Fibroblast of skin of right quadriceps (primary cell): Measurements from ENCODE around the gene AK5.
A peak's percentile ranks its signal among the peaks of the same experiment; 100 is the strongest.

Source experiments
- DNase-seq: peaks from one replicate; pipeline ENCODE4 v3.0.0-alpha.2; 2013

Gene AK5

DNA sequence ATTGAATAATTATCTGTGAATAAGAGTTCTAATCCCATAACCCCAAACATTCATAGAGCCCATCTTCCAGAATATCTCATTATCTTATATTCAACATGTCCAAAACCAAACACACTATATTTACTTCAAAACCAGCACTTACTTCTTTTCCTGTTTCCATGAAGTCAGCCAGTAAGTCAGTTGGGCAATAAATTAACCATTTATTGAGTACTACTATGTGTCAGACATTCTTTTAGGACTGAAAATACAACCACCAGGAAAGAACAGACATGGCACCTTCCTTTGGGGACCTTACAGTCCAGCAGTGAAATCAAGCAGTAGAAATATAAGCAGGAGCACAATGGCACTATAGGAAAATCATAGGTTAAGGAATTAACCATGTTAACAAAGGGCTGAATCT, 8.8 kb downstream of the AK5 start:
- no peak for DNase-seq

DNA sequence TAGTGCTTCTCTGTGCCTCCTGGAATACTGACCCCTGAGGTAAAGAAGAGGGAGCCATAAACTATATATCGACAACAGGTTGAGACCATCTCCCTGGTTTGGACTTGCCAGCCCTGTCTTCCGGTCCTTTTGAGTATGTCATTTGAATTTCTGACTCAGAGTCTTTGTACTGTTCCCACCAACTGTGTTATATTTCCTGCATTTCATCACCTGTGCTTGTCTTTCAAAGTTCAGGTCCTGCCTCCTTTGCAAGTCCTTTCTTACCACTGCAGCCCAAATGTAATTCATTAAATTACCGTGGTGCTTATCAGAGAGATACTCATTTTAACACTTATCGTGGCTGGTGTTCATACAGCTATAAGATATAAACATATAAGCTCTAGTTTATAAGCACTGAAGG, 10.7 kb downstream of the AK5 start:
- no peak for DNase-seq

DNA sequence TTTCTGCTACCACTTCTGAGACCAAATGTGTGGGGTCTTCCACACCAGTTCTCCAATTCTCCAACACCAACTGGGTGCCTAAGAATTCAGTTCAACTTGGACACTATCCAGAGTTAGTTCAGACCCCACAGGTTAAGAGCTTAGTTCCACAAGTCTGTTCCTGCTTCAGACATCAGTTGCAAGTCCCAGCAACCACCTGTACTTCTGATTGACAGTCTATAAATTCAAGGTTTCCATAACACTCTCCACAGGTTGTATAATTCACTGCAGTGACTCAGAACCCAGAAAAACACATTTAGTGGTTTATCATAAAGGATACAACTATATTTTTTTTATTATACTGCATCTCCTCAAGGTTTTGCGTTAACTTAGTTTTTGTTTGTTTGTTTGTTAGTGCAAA, 18.7 kb downstream of the AK5 start:
- no peak for DNase-seq

DNA sequence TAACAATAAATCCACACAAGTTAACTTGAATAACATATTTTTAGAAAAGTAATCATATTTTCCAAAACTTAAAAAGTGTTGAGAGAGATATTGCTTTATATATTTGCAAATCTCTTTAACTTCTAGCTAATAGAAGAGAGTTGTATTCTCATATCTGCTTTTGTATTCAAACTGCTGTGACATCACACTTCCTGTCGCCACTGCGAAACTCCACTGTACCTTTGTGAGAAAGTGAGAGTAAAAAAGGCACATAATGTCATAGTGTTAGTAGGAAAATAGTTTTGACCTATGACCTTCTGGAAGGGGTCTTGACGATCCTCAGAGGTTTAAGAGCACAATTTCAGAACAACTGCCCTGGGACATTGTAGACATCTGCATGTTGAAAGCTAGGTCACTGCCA, 21.6 kb downstream of the AK5 start:
- DNase-seq: no peak

DNA sequence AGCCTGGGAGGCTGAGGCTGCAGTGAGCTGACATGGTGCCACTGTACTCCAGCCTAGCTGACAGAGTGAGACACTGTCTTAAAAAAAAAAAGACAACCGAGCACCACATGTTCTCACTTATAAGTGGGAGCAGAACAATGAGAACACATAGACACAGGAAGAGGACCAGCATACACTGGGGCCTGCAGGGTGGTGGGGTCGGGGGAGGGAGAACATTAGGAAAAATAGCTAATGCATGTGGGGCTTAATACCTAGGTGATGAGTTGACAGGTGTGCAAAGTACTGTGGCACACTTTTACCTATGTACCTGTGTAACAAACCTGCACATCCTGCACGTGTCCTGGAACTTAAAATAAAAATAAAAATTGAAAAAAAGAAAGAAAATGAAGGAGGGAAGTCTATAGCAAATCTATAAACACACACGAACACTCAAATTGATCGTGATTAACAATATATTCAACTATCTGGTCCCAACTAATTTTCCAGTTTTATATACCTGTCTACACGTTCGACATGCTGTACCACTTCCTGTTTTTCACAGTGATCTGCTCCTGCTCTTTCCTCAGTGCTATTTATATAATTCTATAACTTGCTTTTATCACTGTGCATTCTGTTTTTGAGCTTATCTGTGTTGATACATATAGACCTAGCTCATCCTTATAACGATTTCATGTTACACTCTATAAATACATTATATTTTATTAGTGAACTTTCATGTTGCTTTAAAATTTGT, 27.2 kb downstream of the AK5 start:
- no peak for DNase-seq

DNA sequence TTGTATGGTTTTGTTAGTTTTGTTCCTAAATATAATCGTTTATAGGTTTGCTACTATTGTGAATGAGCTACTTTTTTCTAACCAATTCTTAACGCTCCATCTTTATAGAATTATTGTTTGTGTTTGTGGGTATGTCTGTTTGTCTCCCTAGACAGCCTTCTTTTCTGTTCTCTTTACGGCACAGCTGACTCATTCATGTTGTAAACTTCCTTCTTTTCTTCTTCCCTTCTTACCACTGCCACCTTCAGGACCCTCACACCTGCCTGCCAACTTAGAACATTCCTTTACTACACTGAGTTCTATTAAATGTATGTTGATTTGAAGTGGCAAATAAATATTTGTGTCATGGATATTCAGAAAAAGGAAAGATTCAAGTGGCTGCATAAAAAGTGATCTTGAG, 29.1 kb downstream of the AK5 start:
- no peak for DNase-seq

DNA sequence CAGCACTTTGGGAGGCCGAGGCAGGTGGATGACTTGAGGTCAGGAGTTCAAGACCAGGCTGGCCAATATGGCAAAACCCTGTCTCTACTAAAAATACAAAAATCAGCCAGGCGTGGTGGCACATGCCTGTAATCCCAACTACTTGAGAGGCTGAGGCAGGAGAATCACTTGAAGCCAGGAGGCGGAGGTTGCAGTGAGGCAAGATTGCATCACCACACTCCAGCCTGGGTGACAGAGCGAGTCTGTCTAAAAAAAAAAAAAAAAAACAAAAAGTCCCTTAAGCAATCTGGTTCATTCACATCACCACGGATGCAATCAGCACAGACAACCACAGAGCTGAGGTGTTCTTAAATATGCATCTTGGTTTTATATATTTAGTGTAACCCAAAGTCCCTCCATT, 30.5 kb downstream of the AK5 start:
- peak; percentile 34 for DNase-seq

DNA sequence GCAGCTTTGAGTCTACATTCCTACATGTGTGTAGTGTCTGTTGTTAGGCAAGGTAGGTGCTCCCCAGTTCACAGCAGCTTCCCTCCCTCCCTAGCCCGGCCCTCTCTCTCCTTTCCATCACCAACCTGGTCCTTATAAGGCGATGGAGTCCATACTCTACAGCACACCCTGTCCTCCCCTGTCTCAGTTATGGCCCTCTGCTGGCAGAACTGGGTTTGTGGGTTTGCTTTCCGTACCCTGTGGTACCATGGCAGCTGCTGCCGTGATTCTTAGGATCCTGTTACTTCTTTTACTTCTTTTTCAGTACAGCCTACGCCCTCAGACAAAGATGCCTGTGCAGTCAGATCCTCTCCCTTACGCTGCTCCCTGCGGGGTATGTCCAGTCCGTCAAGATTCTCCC, 31.7 kb downstream of the AK5 start:
- peak; percentile 9 for DNase-seq

DNA sequence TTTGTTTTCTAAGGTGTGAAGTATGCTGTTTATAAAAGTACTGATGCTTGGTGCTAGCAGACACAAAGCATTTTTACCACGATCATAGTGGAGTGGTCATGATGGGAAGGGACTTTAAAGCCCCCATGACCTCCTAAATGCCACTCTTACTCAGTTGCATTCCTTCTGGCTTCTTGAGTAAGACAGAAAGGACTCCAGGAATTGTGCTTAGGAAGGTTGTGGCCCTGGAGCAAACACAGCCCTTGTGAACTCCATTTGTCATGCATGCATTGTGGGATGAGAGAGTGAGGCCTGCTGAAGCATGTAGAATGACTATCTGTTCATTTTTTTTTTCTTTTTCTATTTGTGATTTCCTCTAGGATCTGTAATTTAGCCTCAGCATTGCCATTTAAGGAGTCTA, 34.2 kb downstream of the AK5 start:
- peak; percentile 49 for DNase-seq

DNA sequence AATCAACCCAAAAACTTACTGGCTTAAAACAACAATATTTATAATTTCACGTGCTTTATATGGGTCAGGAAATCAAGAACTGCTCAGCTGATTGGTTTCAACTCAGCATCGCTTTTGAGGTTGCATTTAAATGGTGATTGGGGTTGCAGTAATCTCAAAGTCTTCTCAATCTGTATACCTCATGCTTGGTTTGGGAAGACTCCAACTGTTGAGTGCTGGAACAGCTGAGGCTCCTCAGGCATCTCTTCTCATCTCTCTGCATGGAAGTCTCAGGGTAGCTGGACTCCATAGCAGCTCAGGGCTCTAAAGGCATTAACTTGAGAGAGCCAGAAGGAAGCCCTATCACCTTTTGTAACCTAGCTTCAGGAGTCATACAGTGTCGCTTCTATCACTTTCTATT, 35.1 kb downstream of the AK5 start:
- no peak for DNase-seq

DNA sequence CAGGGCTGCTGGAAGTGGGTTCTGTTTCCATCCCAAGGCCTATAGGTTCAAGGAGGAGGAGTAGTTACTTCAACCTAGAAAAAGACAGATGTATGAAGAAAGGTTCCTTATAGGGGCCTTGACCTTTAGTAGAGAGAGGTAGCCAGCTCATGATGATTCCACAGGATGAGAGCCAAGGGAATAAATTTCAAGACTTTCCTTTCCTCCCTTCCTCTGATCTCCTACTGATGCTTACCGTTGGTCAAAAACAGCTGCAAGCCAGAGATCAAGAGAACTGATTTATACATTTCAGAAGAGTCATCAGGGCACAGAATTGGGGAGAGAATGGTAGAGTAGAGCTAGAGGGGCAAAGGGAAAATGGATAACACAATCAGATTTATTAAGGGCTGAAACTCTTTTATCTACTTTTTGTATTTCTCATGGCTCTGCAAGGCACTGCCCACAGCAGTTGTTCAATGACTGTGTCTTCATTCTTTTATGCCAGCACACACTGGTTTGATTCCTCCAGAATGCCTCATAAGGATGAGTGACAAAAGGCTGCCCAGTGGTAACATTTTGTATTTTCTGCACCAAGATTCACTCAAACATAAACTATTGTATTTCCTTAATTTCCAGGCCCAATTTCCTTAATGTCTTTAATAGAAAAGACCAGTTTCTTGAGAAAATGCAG, 37.4 kb downstream of the AK5 start:
- peak; percentile 6 for DNase-seq

DNA sequence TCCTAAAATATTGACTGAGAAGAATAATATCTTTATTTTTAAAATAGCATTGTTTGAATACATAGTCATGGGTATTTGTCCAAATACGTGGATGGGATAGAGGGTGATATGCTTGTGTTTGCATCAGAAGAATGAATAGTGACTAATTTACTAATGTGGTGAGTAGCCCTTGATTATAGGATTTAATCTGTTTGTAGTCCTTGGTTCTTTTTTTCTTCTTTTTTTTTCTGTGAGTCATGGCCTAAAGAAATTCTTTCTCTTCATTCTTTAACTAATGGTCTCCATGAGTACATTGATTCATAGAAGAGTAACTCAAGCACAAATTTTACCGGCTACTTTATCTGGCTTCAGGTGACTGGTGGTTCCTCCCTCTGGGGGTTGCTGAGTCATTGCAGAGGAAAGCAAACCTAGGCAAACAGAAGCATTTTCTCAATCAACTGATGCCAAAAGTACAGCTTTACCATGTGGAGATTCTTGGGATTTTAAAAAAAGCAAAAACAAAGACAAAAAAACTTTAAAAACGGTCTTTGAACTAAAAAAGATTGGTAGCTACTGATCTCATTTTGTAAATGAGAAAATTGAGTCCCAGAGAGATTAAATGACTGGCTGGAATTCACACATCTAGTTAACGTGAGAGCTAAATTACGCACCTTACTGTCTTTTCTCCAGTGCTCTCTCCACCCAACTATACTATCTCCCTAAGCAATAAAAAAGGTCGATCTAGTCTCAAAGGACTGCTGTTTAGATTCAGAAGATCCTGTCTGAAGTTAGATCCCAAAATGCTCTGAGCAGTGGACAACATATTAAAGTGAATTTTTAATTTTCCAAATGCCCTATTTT, 40.5 kb downstream of the AK5 start:
- peak; percentile 94 for DNase-seq

DNA sequence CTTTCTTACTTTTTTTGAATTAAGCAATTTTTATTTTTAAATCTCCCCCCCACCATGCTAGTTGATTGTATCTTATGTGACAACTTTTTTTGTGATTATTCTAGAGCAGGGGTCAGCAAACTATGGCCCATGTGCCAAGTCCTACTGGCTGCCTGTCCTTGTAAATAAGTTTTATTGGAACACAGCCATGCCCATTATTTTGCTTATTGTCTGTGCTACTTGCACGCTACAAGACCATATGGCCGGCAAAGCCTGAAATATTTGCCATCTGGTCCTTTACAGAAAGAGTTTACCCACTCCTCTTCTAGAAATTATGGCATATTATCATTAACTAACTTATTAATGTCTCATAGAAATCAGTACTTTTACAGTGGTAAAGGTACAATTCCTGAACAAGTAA, 51.7 kb downstream of the AK5 start:
- DNase-seq: no peak

DNA sequence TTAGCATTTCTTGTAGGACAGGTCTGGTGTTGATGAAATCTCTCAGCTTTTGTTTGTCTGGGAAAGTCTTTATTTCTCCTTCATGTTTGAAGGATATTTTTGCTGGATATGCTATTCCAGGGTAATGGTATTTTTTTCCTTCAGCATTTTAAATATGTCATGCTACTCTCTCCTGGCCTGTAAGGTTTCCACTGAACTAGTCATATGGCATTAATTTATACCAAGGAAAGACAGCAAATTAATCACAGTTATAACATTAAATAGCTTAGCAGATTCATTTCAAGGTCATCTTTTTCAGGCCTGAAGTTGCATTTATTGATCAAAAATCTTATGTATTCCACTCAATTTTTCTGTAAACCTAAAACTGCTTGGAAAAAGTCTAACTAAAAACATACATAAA, 54.9 kb downstream of the AK5 start:
- DNase-seq: peak; percentile 23

DNA sequence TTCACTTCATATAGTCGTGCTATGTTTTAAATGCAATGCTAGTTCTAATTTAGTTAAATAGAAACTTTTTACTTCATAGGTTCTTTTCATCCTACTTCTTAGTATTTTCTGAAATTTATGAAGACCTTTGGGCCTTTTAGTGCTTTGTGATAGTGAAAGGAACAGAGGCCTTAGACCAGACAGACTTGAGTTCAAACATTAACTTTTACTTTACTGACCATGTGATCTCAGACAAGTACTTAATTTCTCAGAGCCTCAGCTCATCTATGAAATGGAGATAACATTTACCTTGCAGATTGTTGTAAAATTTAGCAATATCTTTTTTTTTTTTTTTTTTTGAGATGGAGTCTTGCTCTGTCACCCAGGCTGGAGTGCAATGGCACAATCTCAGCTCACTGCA, 57.5 kb downstream of the AK5 start:
- no peak for DNase-seq

DNA sequence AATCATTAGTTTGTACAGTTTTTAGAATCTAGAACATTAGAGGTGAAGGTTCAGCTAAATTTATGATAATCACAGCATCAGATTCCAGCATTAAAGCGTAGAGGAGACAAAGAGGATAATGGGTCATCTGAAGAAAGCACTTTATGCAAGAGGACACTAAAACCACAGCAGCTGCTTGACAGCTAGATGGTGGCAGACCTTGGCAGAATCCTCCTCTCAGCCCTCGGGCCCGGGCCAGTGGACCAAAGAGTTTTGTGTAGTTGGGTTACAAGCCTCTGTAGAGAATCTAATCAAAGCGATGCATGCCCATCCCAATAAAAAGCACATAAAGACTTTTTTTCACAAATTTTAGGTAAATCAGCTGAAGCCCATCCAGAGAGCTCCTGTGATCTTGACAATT, 59.4 kb downstream of the AK5 start:
- no peak for DNase-seq

DNA sequence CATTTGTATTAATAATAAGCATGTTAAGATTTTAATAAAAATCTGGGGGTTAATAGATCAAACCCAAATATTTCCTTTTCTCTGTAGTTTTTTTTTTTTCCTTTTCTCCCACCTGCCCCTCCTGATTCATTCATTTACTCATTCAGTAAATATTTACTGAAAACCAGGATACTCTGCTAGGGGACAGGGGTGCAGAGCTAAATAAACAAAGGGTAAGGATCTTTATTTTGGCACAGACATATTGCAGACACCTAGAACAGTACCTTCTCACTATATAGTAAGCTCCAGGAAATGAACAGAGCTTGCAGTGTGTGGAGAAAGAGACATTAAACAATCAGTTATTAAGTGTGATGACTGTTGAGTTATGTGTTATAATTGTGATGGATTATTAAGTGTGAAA, 60.9 kb downstream of the AK5 start:
- DNase-seq: no peak

DNA sequence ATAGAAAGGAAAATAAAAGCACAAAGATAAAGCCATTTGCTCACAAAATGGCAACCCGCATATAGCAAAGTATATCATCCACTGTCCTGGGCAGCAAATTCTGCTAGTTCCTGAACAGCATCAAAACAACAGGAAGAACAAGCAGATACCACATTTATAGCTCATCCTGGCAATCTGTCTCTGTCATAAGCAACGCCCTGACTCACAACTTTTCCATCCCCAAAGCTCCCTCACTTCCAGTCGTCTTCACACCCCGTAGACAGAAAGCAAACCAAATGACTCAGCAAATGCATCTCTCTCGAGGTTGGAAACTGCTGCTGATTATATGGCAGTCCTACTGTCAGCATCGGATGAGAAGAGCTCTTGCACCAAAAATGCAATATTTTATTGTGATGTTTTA, 65.8 kb downstream of the AK5 start:
- DNase-seq: peak; percentile 95

DNA sequence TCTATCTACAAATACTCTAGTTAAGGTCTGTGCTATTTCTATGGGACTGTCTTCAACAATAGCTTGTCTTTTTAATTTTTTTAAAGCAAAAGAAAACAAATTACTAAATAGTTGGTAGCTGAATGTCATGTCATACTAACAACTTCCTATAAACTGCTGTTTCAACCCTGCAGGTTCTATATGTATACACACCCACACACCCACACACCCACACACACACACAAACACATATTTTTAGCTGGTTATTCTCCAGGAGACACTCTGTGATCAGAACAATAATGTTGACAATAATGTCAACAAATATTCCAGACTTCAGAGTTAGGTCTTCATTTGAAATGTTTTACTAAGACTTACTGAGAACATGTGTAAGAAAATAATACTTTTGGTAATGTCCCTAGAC, 66.7 kb downstream of the AK5 start:
- DNase-seq: no peak

DNA sequence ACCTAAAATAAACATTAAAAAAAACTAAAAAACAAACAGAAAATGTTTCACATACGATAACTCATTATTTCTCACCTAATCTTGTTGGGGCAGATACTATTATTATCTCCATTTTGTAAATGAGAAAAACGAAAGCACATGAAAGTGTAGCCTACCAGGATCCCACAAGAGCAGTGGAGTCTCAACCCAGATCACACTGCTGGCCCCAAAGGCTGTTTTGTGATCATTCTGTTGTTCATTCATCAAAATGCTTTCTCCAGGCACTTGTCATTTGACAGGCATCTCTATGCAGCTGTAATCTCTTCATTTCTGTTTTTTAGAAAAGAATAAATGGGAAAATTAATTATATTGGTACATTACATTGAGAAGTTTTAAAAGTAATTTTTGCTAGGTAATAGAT, 67.5 kb downstream of the AK5 start:
- no peak for DNase-seq

DNA sequence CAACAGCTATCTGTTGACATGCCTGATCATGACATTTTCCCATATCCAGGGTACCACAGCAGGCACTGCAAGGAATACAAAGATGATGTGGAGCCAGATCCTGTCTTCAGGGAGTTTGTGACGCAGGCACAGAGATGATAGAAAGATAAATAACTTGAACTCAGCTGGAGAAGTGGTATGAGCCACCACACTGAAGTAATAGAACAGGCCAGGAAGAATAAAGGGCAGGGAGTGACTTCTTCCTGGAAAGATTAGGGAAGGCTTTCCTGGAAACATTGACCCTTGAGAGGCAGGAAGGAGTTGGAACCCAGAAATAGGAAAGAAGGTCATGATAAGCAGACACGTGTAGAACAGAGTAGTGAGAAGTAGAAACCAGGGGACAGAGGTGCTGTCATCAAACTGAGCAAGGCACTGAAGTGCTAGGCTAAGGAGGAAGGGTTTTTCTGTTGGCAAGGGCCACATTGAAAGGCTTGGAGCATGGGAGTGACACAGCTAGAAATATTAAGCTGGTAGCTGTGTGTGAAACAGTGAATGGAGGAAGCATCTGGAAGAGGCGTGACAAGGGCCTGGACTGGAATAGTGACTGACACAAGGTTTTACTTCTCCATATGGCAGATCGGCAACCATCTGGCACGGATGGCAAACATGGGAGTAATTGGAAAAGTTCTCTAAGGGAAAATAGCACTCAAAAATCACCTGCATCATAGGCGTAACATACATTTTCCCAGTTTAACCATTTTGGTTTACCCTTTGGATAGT, 68.4 kb downstream of the AK5 start:
- no peak for DNase-seq

DNA sequence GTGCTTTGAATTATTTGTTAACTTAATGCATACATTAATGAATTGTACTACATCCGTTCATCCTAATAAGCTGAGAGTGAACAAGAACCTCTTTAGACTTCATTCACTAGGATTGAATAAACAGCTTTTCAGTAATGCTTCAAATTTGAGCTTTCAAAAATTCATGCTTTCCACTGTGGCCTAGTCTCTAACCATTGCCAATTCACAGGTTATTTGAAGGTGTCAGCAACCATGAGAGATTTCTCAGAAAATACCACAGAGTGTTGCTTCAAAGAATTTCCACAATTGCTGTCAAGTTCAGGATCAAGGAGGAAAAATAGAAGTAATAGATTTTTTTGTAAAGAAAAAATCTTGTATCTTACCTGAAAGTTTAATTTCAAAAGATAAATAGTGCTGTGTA, 72.7 kb downstream of the AK5 start:
- DNase-seq: no peak

DNA sequence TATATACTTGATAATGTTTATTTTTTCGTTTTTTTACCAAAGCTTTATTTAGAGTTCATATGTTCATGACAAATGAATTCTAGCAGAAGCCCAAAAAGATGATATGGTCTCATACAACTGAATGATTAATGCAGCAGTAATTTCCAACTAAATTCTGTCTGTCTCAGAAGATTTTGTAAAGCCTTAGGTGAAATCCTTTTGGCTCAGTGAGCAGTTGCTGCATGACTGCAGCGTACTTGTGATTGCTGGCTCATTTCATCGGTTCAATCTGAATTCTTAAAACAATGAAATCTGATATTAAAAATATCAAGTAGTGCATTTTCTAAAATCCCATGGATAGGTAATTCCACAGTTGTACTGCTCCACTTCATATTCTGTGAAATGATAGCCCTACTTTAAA, 73.2 kb downstream of the AK5 start:
- DNase-seq: peak; percentile 20
